Measurements from ENCODE around the gene IDH2.

Gene IDH2

DNA sequence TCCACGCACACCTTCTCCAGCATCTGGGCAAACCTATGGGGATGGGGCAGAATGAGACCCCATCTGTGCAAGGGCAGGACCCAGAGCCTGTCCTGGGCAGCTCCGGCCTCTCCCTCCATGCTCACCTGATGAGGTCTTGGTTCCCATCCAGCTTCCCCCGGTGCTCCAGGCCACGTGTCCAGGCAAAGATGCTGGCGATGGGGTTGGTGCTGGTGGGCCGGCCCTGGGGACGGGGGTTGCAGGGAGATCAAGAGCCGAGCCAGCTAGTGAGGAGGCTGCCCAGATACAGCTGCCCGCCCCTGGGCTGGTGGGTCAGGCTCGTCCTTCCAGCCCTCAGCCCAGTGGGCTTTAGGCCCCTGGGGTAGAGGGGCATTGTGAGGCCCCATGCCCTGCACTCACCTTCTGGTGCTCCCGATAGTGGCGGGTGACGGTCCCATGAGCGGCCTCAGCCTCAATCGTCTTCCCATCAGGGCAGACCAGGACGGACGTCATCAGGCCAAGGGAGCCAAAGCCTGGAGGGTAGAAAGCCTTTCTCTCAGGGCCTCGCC is 17.3 kb downstream of the IDH2 start:
- ATAC-seq (ENCODE audit: low read depth) (no peak), DNase-seq (ENCODE audit: low spot score in 2 of 2) (no peak)
- H3K4me1 Mint-ChIP-seq = no peaks in the 10 kb centered on the region
- H3K9me3 Mint-ChIP-seq = no peaks in the 10 kb centered on the region
- no peak overlapping the region for H3K27ac Mint-ChIP-seq
- H3K4me3 Mint-ChIP-seq = no peak overlapping the region
- H3K27me3 Mint-ChIP-seq = no peaks in the 10 kb centered on the region
- peaks cover 13% of the 10 kb centered on the region for H3K36me3 Mint-ChIP-seq

GRCh38 chr15:90083954-90084607 is 18.2 kb downstream of the IDH2 start:
- ATAC-seq (ENCODE audit: low read depth) = peak; percentile 46
- no peak for DNase-seq (ENCODE audit: low spot score in 2 of 2)
- H3K4me3 Mint-ChIP-seq = no peak overlapping the region
- H3K36me3 Mint-ChIP-seq = peaks cover 13% of the 10 kb centered on the region
- H3K27ac Mint-ChIP-seq = peak overlapping the region; percentile 62
- H3K9me3 Mint-ChIP-seq = no peaks in the 10 kb centered on the region
- no peaks in the 10 kb centered on the region for H3K4me1 Mint-ChIP-seq
- H3K27me3 Mint-ChIP-seq = no peaks in the 10 kb centered on the region

DNA sequence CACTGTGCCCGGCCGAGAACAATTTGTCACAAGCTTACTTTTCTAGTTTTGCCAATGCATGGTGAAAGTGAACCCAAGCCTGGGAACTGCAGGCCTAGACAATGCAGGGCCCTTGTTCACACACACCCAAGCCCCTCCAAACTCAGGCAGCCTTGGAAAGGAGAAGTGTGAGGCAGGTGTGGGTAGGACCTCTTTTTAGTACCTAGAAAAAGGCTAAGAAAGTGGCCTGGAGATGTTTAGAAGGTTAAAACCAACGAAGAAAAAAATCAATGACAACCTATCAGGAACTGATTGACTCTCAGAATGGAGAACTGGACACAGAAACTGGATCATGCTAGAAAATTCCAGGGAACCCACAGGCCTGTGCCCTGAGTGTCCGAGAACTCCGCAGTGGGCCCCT is 18.8 kb downstream of the IDH2 start:
- ATAC-seq (ENCODE audit: low read depth) = no peak
- Mint-ChIP-seq H3K4me1 (no peaks in the 10 kb centered on the region), H3K27ac (peak overlapping the region; percentile 62), H3K4me3 (no peak overlapping the region), H3K9me3 (no peaks in the 10 kb centered on the region), H3K27me3 (no peaks in the 10 kb centered on the region), H3K36me3 (peaks cover 13% of the 10 kb centered on the region)
- no peak for DNase-seq (ENCODE audit: low spot score in 2 of 2)

DNA sequence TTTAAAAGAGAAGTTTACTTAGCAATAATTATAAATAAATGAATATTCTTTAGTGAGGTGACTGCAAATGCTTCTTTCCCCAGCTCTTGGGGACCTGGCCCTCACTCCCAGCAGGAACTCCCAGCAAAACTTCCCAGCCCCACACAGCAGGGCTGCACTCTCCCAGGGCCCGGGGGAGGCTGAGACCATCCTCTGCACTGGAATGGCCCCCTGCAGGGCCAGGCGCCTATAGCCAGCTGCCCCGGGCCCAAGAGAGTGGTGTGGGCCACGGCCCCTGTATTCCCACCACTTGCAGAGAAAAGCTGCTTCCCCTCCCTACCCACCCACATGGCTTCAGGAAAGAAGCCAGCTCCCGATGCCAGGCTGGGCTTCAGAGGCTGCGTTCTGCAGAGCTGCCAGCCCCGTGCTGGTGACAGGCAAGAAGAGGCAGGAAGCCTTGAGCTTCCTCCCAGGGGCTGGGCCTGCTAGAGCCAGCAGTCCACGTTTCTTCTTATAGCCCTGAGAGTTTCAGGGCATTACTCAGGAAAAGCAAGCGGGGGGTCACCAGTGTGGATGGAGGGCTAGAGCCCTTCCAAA is 20.0 kb downstream of the IDH2 start:
- DNase-seq (ENCODE audit: low spot score in 2 of 2) = no peak
- H3K27ac Mint-ChIP-seq = no peak overlapping the region
- no peaks in the 10 kb centered on the region for H3K27me3 Mint-ChIP-seq
- peaks cover 10% of the 10 kb centered on the region for H3K36me3 Mint-ChIP-seq
- H3K4me1 Mint-ChIP-seq = no peaks in the 10 kb centered on the region
- no peak overlapping the region for H3K4me3 Mint-ChIP-seq
- no peak for ATAC-seq (ENCODE audit: low read depth)
- no peaks in the 10 kb centered on the region for H3K9me3 Mint-ChIP-seq

DNA sequence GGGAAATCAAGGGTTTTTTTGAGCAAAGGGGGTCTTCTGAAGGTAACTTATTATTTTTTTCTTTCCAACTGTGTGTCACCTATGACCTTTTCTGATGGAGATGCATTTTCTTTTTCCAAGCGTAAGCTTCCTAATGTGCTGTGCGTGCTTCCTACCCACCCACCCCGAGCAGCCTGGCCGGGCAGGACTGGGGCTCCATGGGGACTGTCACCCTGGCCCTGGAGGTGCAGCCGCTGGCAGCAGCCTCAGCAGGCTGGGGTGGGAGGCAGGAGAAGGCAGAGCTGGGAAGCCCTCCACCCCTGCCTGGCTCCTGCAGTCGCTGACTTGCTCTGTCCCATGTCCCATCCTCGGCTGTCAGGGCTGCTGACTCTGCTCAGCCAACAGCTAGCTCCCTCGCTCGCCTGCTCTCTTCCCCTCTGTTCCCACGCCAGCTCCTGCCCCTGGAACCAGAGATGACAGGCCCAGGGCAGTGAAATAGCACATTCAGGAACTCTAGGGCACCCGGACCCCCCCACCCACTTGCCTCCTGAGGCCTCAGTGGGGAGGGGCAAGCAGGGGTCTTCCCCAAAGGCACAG is 21.4 kb downstream of the IDH2 start:
- Mint-ChIP-seq H3K9me3 (no peaks in the 10 kb centered on the region), H3K4me3 (no peak overlapping the region), H3K4me1 (no peaks in the 10 kb centered on the region), H3K27ac (no peak overlapping the region), H3K27me3 (no peaks in the 10 kb centered on the region), H3K36me3 (peaks cover 3% of the 10 kb centered on the region)
- ATAC-seq (ENCODE audit: low read depth) = no peak
- DNase-seq (ENCODE audit: low spot score in 2 of 2) = no peak

- Mint-ChIP-seq H3K4me3 (no peak overlapping the region), H3K9me3 (no peaks in the 10 kb centered on the region), H3K27me3 (no peaks in the 10 kb centered on the region), H3K27ac (no peak overlapping the region), H3K4me1 (no peaks in the 10 kb centered on the region), H3K36me3 (peaks cover 3% of the 10 kb centered on the region)
- DNase-seq (ENCODE audit: low spot score in 2 of 2) = no peak
- ATAC-seq (ENCODE audit: low read depth) = no peak
These were observed 21.9 kb downstream of the IDH2 start for GRCh38 chr15:90080458-90080755.

DNA sequence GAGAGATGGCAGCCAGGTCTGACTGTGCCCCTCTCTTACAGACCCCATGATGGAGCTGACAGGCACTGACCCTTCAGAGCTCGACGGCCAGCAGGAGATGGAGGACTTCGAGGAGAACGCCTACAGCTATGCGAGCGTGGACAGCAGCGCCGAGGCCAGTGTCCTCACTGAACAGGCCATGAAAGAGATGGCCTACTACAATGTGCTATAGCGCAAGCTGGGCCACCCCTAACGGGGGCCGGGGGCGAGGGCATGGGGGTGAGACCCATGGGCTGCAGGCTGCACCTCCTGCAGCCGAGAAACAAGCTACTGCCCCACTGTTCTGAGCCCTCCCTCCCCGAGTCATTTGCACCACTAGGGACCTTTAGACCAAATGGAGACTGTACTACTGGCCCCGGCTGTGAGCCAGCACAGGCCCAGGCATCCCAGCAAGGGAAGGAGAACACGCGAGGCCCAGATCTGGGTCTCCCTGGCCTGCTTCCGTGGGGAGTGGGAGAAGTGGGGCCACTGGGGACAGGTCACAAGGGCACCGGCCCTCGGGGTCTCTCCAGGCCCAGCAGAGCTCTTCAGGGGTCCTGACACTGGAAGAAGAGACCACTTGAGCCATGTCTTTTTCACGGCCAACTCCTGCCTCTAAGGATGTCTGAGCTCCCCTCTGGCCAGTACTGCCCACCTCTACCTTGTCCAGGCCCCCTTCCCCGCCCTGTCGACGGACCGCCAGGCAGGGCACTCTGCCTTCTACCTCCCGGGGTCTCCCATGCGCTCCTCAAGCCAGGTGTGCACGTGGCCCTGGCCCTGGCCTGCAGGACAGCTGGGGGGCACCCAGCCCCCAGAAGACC is 22.4 kb downstream of the IDH2 start:
- Mint-ChIP-seq H3K36me3 (peaks cover 3% of the 10 kb centered on the region), H3K27me3 (no peaks in the 10 kb centered on the region)
- ATAC-seq (ENCODE audit: low read depth) = no peak

DNA sequence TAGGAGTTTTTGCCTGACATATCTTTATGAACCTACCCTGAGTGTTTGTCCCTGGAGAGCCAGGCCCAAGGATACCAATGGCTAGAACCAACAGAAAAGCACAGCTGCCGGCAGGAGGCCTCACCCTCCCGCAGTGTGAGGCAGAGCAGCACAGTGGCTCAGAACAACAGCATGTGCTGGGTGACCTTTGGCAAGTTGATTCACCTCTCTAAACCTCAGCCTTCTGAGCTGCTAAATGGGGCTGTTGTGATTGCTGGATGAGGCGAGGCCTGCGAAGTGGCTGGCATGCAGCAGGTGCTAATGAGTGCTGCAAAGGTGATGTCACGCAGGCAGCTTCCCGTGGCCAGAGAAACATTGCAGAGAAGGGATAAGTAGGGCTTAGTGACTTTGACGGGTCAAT is 23.3 kb downstream of the IDH2 start:
- DNase-seq (ENCODE audit: low spot score in 2 of 2) (no peak), ATAC-seq (ENCODE audit: low read depth) (no peak)
- H3K9me3 Mint-ChIP-seq = no peaks in the 10 kb centered on the region
- H3K4me1 Mint-ChIP-seq = no peaks in the 10 kb centered on the region
- H3K36me3 Mint-ChIP-seq = peaks cover 6% of the 10 kb centered on the region
- H3K4me3 Mint-ChIP-seq = no peak overlapping the region
- no peak overlapping the region for H3K27ac Mint-ChIP-seq
- H3K27me3 Mint-ChIP-seq = no peaks in the 10 kb centered on the region

More for the DNA sequence above, 22.4 kb downstream of the IDH2 start:
- Mint-ChIP-seq H3K9me3 (no peaks in the 10 kb centered on the region), H3K4me1 (no peaks in the 10 kb centered on the region), H3K27ac (no peak overlapping the region), H3K4me3 (no peak overlapping the region)
- DNase-seq (ENCODE audit: low spot score in 2 of 2) = no peak

DNA sequence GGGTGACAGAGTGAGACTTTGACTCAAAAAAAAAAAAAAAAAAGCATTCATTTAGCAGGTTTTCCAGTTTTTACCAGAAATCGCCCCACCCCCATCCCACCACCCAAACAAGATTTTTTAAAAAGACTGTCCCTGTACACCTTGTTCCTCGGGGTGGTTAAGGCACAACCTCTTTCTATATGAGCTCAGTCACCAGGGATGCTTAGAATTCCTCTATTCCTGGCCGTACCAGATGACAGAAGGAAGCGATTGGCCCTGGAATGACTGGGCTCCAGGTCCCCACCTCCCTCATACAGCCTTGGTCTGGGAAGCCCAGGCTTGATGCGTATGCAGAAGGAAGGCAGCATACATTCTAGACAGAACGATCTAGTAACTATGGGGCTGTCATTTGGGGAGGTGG is 25.6 kb downstream of the IDH2 start:
- Mint-ChIP-seq H3K4me1 (no peaks in the 10 kb centered on the region), H3K36me3 (peaks cover 5% of the 10 kb centered on the region), H3K4me3 (no peak overlapping the region), H3K9me3 (no peaks in the 10 kb centered on the region), H3K27ac (no peak overlapping the region), H3K27me3 (no peaks in the 10 kb centered on the region)
- DNase-seq (ENCODE audit: low spot score in 2 of 2) (no peak), ATAC-seq (ENCODE audit: low read depth) (no peak)

- Mint-ChIP-seq H3K27me3 (no peaks in the 10 kb centered on the region), H3K9me3 (no peaks in the 10 kb centered on the region), H3K27ac (no peak overlapping the region), H3K4me3 (no peak overlapping the region), H3K36me3 (peaks cover 3% of the 10 kb centered on the region), H3K4me1 (no peaks in the 10 kb centered on the region)
- ATAC-seq (ENCODE audit: low read depth) (no peak), DNase-seq (ENCODE audit: low spot score in 2 of 2) (no peak)
These were observed 26.6 kb downstream of the IDH2 start for GRCh38 chr15:90075420-90076289.

DNA sequence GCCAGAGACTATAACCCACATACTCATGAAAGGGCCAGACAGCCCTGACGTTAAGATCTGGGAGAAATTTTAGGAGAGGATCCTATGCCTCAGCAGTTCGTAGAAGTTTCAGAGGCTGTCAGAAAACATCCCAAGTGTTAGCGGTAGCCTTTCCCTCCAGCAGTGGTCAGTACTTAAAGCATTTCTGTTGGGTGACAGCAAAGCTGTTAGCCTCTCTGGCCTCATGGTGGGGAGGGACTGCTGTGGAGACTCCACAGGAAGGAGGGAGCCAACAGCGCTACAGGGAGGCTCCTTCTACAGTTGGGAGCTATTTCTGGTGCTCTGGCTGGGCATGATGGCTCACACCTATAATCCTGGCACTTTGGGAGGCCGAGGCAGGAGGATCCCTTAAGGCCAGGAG is 27.4 kb downstream of the IDH2 start:
- no peak overlapping the region for H3K27ac Mint-ChIP-seq
- ATAC-seq (ENCODE audit: low read depth) = no peak
- no peak overlapping the region for H3K4me3 Mint-ChIP-seq
- no peaks in the 10 kb centered on the region for H3K4me1 Mint-ChIP-seq
- H3K36me3 Mint-ChIP-seq = peaks cover 3% of the 10 kb centered on the region
- H3K27me3 Mint-ChIP-seq = no peaks in the 10 kb centered on the region
- DNase-seq (ENCODE audit: low spot score in 2 of 2) = no peak
- no peaks in the 10 kb centered on the region for H3K9me3 Mint-ChIP-seq

- peaks cover 3% of the 10 kb centered on the region for H3K36me3 Mint-ChIP-seq
- DNase-seq (ENCODE audit: low spot score in 2 of 2) (no peak), ATAC-seq (ENCODE audit: low read depth) (no peak)
- H3K4me3 Mint-ChIP-seq = no peak overlapping the region
- H3K27me3 Mint-ChIP-seq = no peaks in the 10 kb centered on the region
- no peaks in the 10 kb centered on the region for H3K4me1 Mint-ChIP-seq
- H3K9me3 Mint-ChIP-seq = no peaks in the 10 kb centered on the region
- H3K27ac Mint-ChIP-seq = no peak overlapping the region
These were observed 28.2 kb downstream of the IDH2 start for GRCh38 chr15:90074023-90074422.

GRCh38 chr15:90072978-90073640 is 29.2 kb downstream of the IDH2 start:
- H3K27ac Mint-ChIP-seq = no peak overlapping the region
- peaks cover 3% of the 10 kb centered on the region for H3K36me3 Mint-ChIP-seq
- H3K4me1 Mint-ChIP-seq = no peaks in the 10 kb centered on the region
- no peaks in the 10 kb centered on the region for H3K27me3 Mint-ChIP-seq
- ATAC-seq (ENCODE audit: low read depth) = no peak
- no peak for DNase-seq (ENCODE audit: low spot score in 2 of 2)
- H3K9me3 Mint-ChIP-seq = no peaks in the 10 kb centered on the region
- no peak overlapping the region for H3K4me3 Mint-ChIP-seq

Measured in memory B cell (primary cell).